H1 (cell line): ENCODE measurements around the gene RUFY4. TPM values are rescaled to one million over a fixed set of nuclear protein-coding genes. Genes with fewer than 3 reads are reported as not detected.

Experiments used
- CTCF ChIA-PET: fragments of 300-600 bp; sonication (Branson Sonifier 250); formaldehyde crosslinking; loops from one replicate; lab custom pipeline; 2021; ENCODE audit not compliant: partially characterized antibody; lab: Charles Lee
- POLR2A ChIA-PET: fragments of 300-600 bp; sonication (Branson Sonifier 250); formaldehyde crosslinking; loops from one replicate; lab custom pipeline; 2021; ENCODE audit warnings: inconsistent platforms; ENCODE audit not compliant: partially characterized antibody; lab: Charles Lee
- DNase-seq, 2 experiments: peaks; one replicate each; pipeline versions ENCODE4 v3.0.0 to v3.0.0-alpha.2; 2010 to 2022; ENCODE audit warnings: low spot score in 2 of 2, low read depth in 1 of 2, mixed read lengths in 1 of 2
- FAIRE-seq: peaks from 2 replicates; lab custom pipeline; 2011; peaks lifted over from hg19 to GRCh38; lab: Jason Lieb, UNC
- H2AFZ ChIP-seq: 2 replicates; pipeline ENCODE4 v1.8.1; 2012; ENCODE audit warnings: low read length, inconsistent platforms
- H2AK5ac ChIP-seq: 2 replicates; pipeline ENCODE4 v1.6.1; 2013; ENCODE audit warnings: low read depth, low read length
- H2BK120ac ChIP-seq: replicated peaks from 2 replicates; pipeline ENCODE3; 2013; ENCODE audit warnings: low read depth, low read length, inconsistent platforms
- H2BK12ac ChIP-seq: 2 replicates; pipeline ENCODE4 v1.6.1; 2013; ENCODE audit warnings: low read depth, low read length
- H2BK15ac ChIP-seq: 2 replicates; pipeline ENCODE4 v1.6.1; 2013; ENCODE audit warnings: low read length
- H2BK20ac ChIP-seq: 2 replicates; pipeline ENCODE4 v1.6.1; 2013; ENCODE audit warnings: low read length
- H2BK5ac ChIP-seq: 2 replicates; pipeline ENCODE4 v1.6.1; 2013; ENCODE audit warnings: low read depth, low read length
- H3K14ac ChIP-seq: 2 replicates; pipeline ENCODE4 v1.6.1; 2013; ENCODE audit warnings: inconsistent platforms; ENCODE audit not compliant: insufficient read length
- H3K18ac ChIP-seq: 2 replicates; pipeline ENCODE4 v1.6.1; 2013; ENCODE audit warnings: low read length; ENCODE audit errors: extremely low read depth
- H3K23ac ChIP-seq: 2 replicates; pipeline ENCODE4 v1.6.1; 2013; ENCODE audit warnings: inconsistent platforms; ENCODE audit not compliant: insufficient read length
- H3K23me2 ChIP-seq: 2 replicates; pipeline ENCODE4 v1.6.1; 2013; ENCODE audit warnings: low read depth, low read length
- H3K27ac ChIP-seq: 2 replicates; pipeline ENCODE4 v1.6.1; 2011; ENCODE audit warnings: low read depth, low read length, inconsistent platforms
- H3K27me3 ChIP-seq, 4 experiments: replicated peaks in 1 of 4; 1 replicate in 1 of 4; 2 replicates in 3 of 4; pipeline versions ENCODE4 v1.6.1 to v1.8.1; 2011 to 2013; ENCODE audit warnings: low read length in 3 of 4, mild to moderate bottlenecking in 3 of 4, inconsistent platforms in 2 of 4, mixed read lengths in 2 of 4, moderate library complexity in 1 of 4; ENCODE audit not compliant: control insufficient read depth in 3 of 4, insufficient read depth in 3 of 4; ENCODE audit errors: extremely low read depth in 1 of 4
- H3K36me3 ChIP-seq, 4 experiments: 2 replicates each; pipeline versions ENCODE4 v1.6.1 to v1.8.1; 2011 to 2013; ENCODE audit warnings: mild to moderate bottlenecking in 4 of 4, low read length in 3 of 4, moderate library complexity in 2 of 4, control low read depth in 1 of 4, inconsistent platforms in 1 of 4; ENCODE audit not compliant: insufficient read depth in 4 of 4, control insufficient read depth in 2 of 4
- H3K4ac ChIP-seq: replicated peaks from 2 replicates; pipeline ENCODE3; 2013; ENCODE audit warnings: low read length, low read depth, mixed read lengths, inconsistent platforms; ENCODE audit not compliant: insufficient read length
- H3K4me1 ChIP-seq, 4 experiments: replicated peaks in 1 of 4; 1 replicate in 1 of 4; 2 replicates in 3 of 4; pipeline versions ENCODE4 v1.6.1 to v1.8.1; 2011 to 2013; ENCODE audit warnings: low read length in 3 of 4, inconsistent platforms in 2 of 4, mixed read lengths in 1 of 4; ENCODE audit not compliant: insufficient read depth in 4 of 4, control insufficient read depth in 3 of 4
- H3K4me2 ChIP-seq, 2 experiments: 2 replicates each; pipeline versions ENCODE4 v1.6.1 to v1.8.1; 2011 to 2013; ENCODE audit warnings: low read depth in 2 of 2, low read length in 2 of 2, control low read depth in 1 of 2, inconsistent platforms in 1 of 2, mild to moderate bottlenecking in 1 of 2; ENCODE audit not compliant: insufficient read depth in 1 of 2
- H3K4me3 ChIP-seq, 4 experiments: fragments of 200-600, 300-600 bp in 1 of 4; sonication (generic), shearing (Covaris generic), sonication (Bioruptor Twin) in 1 of 4; 2 replicates each; pipeline versions ENCODE4 v1.5.1 to v1.8.1; 2011 to 2016; ENCODE audit warnings: low read length in 4 of 4, low read depth in 3 of 4, control low read depth in 2 of 4, inconsistent platforms in 2 of 4, mild to moderate bottlenecking in 2 of 4, mixed read lengths in 1 of 4, moderate library complexity in 1 of 4; ENCODE audit not compliant: insufficient read depth in 2 of 4; ENCODE audit errors: extremely low read depth in 1 of 4
- H3K56ac ChIP-seq: replicated peaks from 2 replicates; pipeline ENCODE3; 2013; ENCODE audit warnings: low read depth, mild to moderate bottlenecking, mixed read lengths, low read length, inconsistent platforms; ENCODE audit not compliant: insufficient read length
- H3K79me1 ChIP-seq: 2 replicates; pipeline ENCODE4 v1.6.1; 2013; ENCODE audit warnings: low read depth, low read length, control low read depth
- H3K79me2 ChIP-seq, 2 experiments: 2 replicates each; pipeline versions ENCODE4 v1.6.1 to v1.8.1; 2012 to 2013; ENCODE audit warnings: low read length in 2 of 2, mild to moderate bottlenecking in 2 of 2, inconsistent platforms in 1 of 2; ENCODE audit not compliant: insufficient read depth in 2 of 2, control insufficient read depth in 1 of 2
- H3K9ac ChIP-seq, 4 experiments: replicated peaks in 1 of 4; 1 replicate in 1 of 4; 2 replicates in 3 of 4; pipeline versions ENCODE4 v1.6.1 to v1.8.1; 2011 to 2013; ENCODE audit warnings: low read depth in 3 of 4, low read length in 3 of 4, control low read depth in 2 of 4, mild to moderate bottlenecking in 2 of 4, moderate library complexity in 2 of 4, inconsistent platforms in 1 of 4; ENCODE audit errors: extremely low read depth in 1 of 4
- H3K9me3 ChIP-seq, 2 experiments: 2 replicates each; pipeline versions ENCODE4 v1.6.1 to v1.8.1; 2012 to 2013; ENCODE audit warnings: mild to moderate bottlenecking in 2 of 2, moderate library complexity in 2 of 2, control low read depth in 1 of 2, inconsistent platforms in 1 of 2, low read depth in 1 of 2, low read length in 1 of 2, mixed read lengths in 1 of 2; ENCODE audit not compliant: insufficient read depth in 2 of 2
- H4K20me1 ChIP-seq, 2 experiments: replicated peaks in 1 of 2; 2 replicates each; pipeline versions ENCODE3 to v1.8.1; 2011 to 2013; ENCODE audit warnings: inconsistent platforms in 2 of 2, low read length in 2 of 2, mild to moderate bottlenecking in 1 of 2; ENCODE audit not compliant: insufficient read depth in 2 of 2, control insufficient read depth in 1 of 2
- H4K5ac ChIP-seq: 2 replicates; pipeline ENCODE4 v1.6.1; 2013; ENCODE audit warnings: low read length, low read depth, mixed read lengths, inconsistent platforms; ENCODE audit not compliant: insufficient read length
- H4K8ac ChIP-seq: 2 replicates; pipeline ENCODE4 v1.8.0; 2013; ENCODE audit warnings: mild to moderate bottlenecking, moderate library complexity, low read length, inconsistent platforms; ENCODE audit not compliant: insufficient read depth; ENCODE audit errors: extremely low read depth
- H4K91ac ChIP-seq: replicated peaks from 2 replicates; pipeline ENCODE3; 2013; ENCODE audit warnings: low read length, mixed read lengths, inconsistent platforms; ENCODE audit not compliant: insufficient read length
- CEBPB ChIP-seq: IDR thresholded peaks from 2 replicates; pipeline ENCODE4 v1.6.1; 2012; ENCODE audit warnings: low read depth, low read length
- EGR1 ChIP-seq: IDR thresholded peaks from 2 replicates; pipeline ENCODE4 v1.6.1; 2011; ENCODE audit warnings: low read depth, low read length, borderline replicate concordance
- KDM4A ChIP-seq: IDR thresholded peaks from one replicate; pipeline ENCODE4 v1.7.1; 2012; ENCODE audit warnings: low read depth, mild to moderate bottlenecking, moderate library complexity, low read length, inconsistent platforms; ENCODE audit not compliant: severe bottlenecking
- NRF1 ChIP-seq: IDR thresholded peaks from 2 replicates; pipeline ENCODE4 v1.6.1; 2011; ENCODE audit warnings: mild to moderate bottlenecking, low read depth, low read length, improper control_type of control experiment
- POU5F1 ChIP-seq: IDR thresholded peaks from 2 replicates; pipeline ENCODE4 v1.6.1; 2011; ENCODE audit warnings: low read depth, mild to moderate bottlenecking, low read length, moderate library complexity
- RAD21 ChIP-seq, 2 experiments: IDR thresholded peaks in 1 of 2; conservative IDR thresholded peaks in 1 of 2; 2 replicates each; pipeline ENCODE4 v1.6.1; 2011; ENCODE audit warnings: low read depth in 2 of 2, low read length in 2 of 2, improper control_type of control experiment in 1 of 2, inconsistent platforms in 1 of 2, mild to moderate bottlenecking in 1 of 2, moderate library complexity in 1 of 2
- SAP30 ChIP-seq: fragments of 300-600 bp; sonication (generic); IDR thresholded peaks from 2 replicates; pipeline ENCODE4 v1.7.1; 2012; ENCODE audit warnings: low read length, moderate library complexity, mild to moderate bottlenecking, inconsistent platforms; ENCODE audit not compliant: insufficient read depth, insufficient replicate concordance
- SIRT6 ChIP-seq: IDR thresholded peaks from one replicate; pipeline ENCODE4 v1.7.1; 2012; ENCODE audit warnings: low read length, inconsistent platforms
- SP4 ChIP-seq: IDR thresholded peaks from 2 replicates; pipeline ENCODE4 v1.6.1; 2012; ENCODE audit warnings: low read length, inconsistent platforms
- WGBS, 2 experiments: shearing (Covaris generic) in 1 of 2; methylation state at CpG; one replicate each; pipeline versions ENCODE4 v1.1.6 to v1.1.7; 2013 to 2015; ENCODE audit warnings: low lambda C conversion rate in 2 of 2, mixed read lengths in 2 of 2, inconsistent platforms in 1 of 2, low coverage in 1 of 2, missing lambda C conversion rate in 1 of 2; ENCODE audit not compliant: insufficient replicate concordance in 2 of 2, insufficient coverage in 1 of 2, insufficient read length in 1 of 2; ENCODE audit errors: extremely low coverage in 1 of 2, missing lambda C conversion rate in 1 of 2; 5-methylcytosine and 5-hydroxymethylcytosine counted together
- polyA plus RNA-seq, 7 experiments: library from polyadenylated mRNA; depleted of rRNA in 3 of 7; stranded (reverse) in 5 of 7; unstranded in 2 of 7; fragments of >200 nt in 5 of 7; fragments of 200-250 nt in 2 of 7; gene quantifications; 1 replicate in 5 of 7; 2 replicates in 1 of 7; 4 replicates in 1 of 7; pipeline versions ENCODE4 v1.2.1 to v1.2.3, GENCODE V29; 2011 to 2013; ENCODE audit warnings: missing spikeins in 2 of 7, mixed read lengths in 2 of 7
- total RNA-seq: library from RNA; stranded (reverse); fragmentation: NEBNext Ultra II Directional; extraction: Animal tissue kit (Norgen Biotek cat#: 25700); gene quantifications from 2 replicates; pipeline ENCODE4 v1.2.1, GENCODE V29; 2021
- TF ChIP-seq, protein P1 (sequence below): IDR thresholded peaks from 2 replicates; pipeline ENCODE4 v1.6.1; 2011; ENCODE audit warnings: low read length, improper control_type of control experiment

Gene RUFY4
- total and polyA plus RNA-seq, 2 of the 8 experiments (the other 6 are each of a cell fraction or from before 2014, with no cell fraction given), result 0.32 to 0.38 TPM

DNA sequence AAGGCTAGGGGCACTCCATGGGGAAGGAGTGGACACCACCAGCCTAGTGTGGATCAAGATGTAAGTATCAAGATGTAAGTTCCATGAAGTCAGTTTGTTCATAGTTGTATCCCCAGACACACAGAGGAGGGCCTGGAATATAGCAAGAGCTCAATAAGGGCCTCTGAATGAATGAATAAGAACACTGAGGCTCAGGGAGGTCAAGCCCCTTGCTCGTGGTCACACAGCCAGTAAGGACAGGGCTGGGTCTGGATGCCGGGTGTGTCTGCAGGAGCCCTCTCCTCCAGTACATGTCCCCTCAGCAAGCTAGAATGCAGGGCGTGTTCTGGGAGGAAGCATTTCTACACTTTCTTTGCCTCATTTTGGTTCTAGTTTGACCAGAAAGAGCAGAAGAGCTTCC, 2.9 kb downstream of the RUFY4 start:
- H3K9ac ChIP-seq, result no peak overlapping the region
- no peaks in the 10 kb centered on the region for H4K20me1 ChIP-seq
- no peaks in the 10 kb centered on the region for H3K36me3 ChIP-seq
- H4K8ac ChIP-seq, result no peak overlapping the region
- H2AFZ ChIP-seq, result no peak overlapping the region; the same call in 1 of the 2 replicates
- no peak overlapping the region for H3K23ac ChIP-seq
- no peaks in the 10 kb centered on the region for H3K23me2 ChIP-seq
- no peak overlapping the region for H2BK12ac ChIP-seq
- no peak overlapping the region for H3K14ac ChIP-seq
- H3K4me1 ChIP-seq, result peaks cover 0 to 11% (median 5%) of the 10 kb centered on the region in 4 experiments; a peak in 4 of 7 replicates
- no peak overlapping the region for H3K27ac ChIP-seq
- no peak overlapping the region for H3K56ac ChIP-seq
- H3K27me3 ChIP-seq, result peaks cover 0 to 5% (median 3%) of the 10 kb centered on the region in 4 experiments; a peak in 4 of 7 replicates
- no peak overlapping the region for H3K4me2 ChIP-seq
- no peak overlapping the region for H3K4me3 ChIP-seq
- 73% methylated on average over 3 of the region's 3 CpGs; no CpG with 5 or more reads in 1 of the 2 experiments for WGBS, 2 experiments
- H3K18ac ChIP-seq, result no peak overlapping the region
- H3K9me3 ChIP-seq, result no peaks in the 10 kb centered on the region
- POLR2A ChIA-PET, result no interaction called here
- H2BK5ac ChIP-seq, result no peak overlapping the region
- H3K79me2 ChIP-seq, result no peaks in the 10 kb centered on the region
- CTCF ChIA-PET, result interaction anchor here (0.6 to 4.6 kb wide), 9 partner anchors 9 to 310 kb away, joined by 3 to 19 read pairs (median 4); no protein-coding TSS in a partner anchor
- H3K79me1 ChIP-seq, result no peaks in the 10 kb centered on the region
- FAIRE-seq (no peak), DNase-seq (no peak)
- no peak overlapping the region for H4K91ac ChIP-seq
- TF ChIP-seq SIRT6 (no peak), SAP30 (no peak), CEBPB (no peak), SP4 (no peak), POU5F1 (no peak), RAD21 (IDR thresholded peaks at IDR 0.05 in 1 of 2, conservative IDR thresholded peaks at IDR 0.05 in 1 of 2; ENCODE audit: low read depth in 2 of 2, low read length in 2 of 2) (no peak), KDM4A (no peak), NRF1 (no peak), EGR1 (no peak)
- TF ChIP-seq, protein P1, sequence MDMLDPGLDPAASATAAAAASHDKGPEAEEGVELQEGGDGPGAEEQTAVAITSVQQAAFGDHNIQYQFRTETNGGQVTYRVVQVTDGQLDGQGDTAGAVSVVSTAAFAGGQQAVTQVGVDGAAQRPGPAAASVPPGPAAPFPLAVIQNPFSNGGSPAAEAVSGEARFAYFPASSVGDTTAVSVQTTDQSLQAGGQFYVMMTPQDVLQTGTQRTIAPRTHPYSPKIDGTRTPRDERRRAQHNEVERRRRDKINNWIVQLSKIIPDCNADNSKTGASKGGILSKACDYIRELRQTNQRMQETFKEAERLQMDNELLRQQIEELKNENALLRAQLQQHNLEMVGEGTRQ, result no peak
- no peak overlapping the region for H2BK15ac ChIP-seq
- no peak overlapping the region for H3K4ac ChIP-seq
- no peak overlapping the region for H2BK120ac ChIP-seq
- H2AK5ac ChIP-seq, result no peak overlapping the region
- no peak overlapping the region for H4K5ac ChIP-seq
- H2BK20ac ChIP-seq, result no peak overlapping the region
